Fibroblast of mammary gland (primary cell): ENCODE results near the gene SPAG7.
A peak's percentile ranks its signal among the peaks of the same experiment; 100 is the strongest.

Experiments
- DNase-seq: peaks from one replicate; pipeline ENCODE4 v3.0.0-alpha.2; 2010; ENCODE audit warnings: low read depth
- H3K4me3 ChIP-seq: 2 replicates; pipeline ENCODE4 v1.5.1; 2011; ENCODE audit warnings: low read depth, mild to moderate bottlenecking, low read length, moderate library complexity; ENCODE audit not compliant: control insufficient read depth
- TF ChIP-seq, protein P1 (sequence below): conservative IDR thresholded peaks from 2 replicates; pipeline ENCODE4 v1.5.1; 2011; ENCODE audit warnings: low read depth, low read length, inconsistent platforms; ENCODE audit not compliant: control insufficient read depth, insufficient read depth

SPAG7 gene

DNA sequence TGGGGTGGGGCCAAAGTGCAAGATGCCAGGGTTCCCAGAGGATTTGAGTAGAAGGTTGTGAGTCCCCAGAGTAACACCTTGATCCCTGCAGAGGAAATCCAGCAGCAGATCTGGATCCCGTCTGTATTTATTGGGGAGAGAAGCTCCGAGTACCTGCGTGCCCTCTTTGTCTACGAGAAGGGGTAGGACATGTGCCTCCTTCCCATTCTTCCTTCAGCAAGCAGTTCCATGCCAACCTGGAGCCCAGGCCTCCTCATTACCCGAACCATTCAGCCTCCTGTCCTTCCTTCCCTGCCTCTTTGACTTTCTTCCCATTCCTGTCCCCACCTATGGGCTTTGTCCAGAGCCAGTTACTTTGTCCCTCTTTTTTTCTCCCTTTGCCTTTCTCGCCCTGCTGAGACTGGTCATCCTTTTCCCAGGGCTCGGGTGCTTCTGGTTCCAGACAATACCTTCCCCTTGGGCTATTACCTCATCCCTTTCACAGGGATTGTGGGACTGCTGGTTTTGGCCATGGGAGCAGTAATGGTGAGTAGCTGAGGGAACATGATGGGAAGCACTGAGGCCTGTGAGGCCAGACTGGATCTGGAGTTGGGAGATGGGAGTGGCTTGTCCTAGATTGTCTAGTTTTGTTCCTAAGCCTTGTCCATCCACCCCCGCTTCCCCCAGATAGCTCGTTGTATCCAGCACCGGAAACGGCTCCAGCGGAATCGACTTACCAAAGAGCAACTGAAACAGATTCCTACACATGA, 24.7 kb downstream of the SPAG7 start:
- H3K4me3 ChIP-seq, result no peak overlapping the region

DNA sequence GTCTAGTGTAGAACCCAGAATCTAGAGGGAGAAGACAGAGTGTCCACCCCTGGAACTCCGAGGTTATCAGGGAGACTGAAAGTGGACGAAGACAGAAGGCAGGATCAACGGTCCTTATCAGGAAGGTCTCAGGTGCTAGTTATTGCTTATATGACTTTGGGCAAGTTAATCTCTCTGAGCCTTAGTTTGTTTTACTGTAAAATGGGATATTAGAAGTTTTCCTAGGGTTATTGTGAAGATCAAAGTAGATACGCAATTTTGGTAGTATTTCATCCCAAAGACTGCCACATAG, 26.4 kb downstream of the SPAG7 start:
- no peak for DNase-seq
- TF ChIP-seq, protein P1, sequence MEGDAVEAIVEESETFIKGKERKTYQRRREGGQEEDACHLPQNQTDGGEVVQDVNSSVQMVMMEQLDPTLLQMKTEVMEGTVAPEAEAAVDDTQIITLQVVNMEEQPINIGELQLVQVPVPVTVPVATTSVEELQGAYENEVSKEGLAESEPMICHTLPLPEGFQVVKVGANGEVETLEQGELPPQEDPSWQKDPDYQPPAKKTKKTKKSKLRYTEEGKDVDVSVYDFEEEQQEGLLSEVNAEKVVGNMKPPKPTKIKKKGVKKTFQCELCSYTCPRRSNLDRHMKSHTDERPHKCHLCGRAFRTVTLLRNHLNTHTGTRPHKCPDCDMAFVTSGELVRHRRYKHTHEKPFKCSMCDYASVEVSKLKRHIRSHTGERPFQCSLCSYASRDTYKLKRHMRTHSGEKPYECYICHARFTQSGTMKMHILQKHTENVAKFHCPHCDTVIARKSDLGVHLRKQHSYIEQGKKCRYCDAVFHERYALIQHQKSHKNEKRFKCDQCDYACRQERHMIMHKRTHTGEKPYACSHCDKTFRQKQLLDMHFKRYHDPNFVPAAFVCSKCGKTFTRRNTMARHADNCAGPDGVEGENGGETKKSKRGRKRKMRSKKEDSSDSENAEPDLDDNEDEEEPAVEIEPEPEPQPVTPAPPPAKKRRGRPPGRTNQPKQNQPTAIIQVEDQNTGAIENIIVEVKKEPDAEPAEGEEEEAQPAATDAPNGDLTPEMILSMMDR, result no peak

More for the DNA sequence above, 24.7 kb downstream of the SPAG7 start:
- TF ChIP-seq, protein P1, result no peak
- DNase-seq, result peak; percentile 19

DNA sequence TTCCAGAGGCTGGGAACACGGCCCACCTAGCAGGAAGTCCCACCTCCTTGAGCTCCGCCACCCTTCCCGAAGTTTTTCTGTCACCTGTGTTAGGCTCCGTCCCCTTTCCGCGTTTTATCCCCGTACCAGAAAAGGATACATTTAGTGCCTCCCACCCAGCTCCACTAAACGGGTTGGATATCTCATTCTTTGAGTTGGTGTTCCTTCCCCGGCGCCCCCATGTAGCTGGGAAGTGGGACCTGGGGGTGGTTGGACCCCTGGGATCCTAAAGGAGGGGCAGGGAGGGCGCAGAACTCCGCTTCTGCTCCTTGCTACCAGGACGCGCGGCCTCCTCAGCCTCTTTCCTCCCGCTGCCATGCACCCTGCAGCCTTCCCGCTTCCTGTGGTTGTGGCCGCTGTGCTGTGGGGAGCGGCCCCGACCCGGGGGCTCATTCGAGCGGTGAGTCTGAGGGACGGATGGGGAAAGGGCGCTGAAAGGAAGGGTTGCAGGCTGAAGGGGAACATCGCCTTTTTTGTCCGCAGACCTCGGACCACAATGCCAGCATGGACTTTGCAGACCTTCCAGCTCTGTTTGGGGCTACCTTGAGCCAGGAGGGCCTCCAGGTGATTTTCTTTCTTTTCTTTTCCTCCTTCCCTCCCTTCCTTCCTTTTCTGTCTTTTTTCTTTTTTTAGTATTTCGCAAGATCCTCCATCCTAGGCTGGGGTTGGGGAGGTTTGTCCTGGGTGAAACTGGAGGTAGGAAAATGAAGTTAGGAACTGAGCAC, 26.9 kb downstream of the SPAG7 start:
- peak overlapping the region; percentile 94 for H3K4me3 ChIP-seq
- DNase-seq, result no peak

More for the DNA sequence above, 26.4 kb downstream of the SPAG7 start:
- peak overlapping the region; percentile 94 for H3K4me3 ChIP-seq

GRCh38 chr17:4939796-4940554, 27.6 kb downstream of the SPAG7 start, which contains the start of the genes RNF167 and SLC25A11:
TSS of gene RNF167 (plus strand) at chr17:4940268. CDS start at chr17:4940910, 642 bp downstream.
TSS of gene SLC25A11 (minus strand) at chr17:4940046. CDS start at chr17:4939910, 136 bp downstream.
- TF ChIP-seq, protein P1, result no peak
- peak; percentile 100 for DNase-seq

More for the DNA sequence above, 26.9 kb downstream of the SPAG7 start:
- TF ChIP-seq, protein P1, result no peak

DNA sequence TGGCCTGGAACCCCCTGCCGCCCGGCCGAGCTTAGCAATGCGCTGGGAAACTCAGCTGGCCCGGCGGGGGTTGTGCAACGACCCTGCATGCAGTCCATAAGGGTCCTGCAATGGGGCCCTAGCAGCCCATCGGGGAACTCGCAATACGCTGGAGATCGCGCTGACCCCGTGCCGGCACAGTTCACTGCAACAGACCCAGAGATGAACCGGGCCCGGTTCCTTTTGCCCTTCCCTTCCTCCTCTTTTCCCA, 28.1 kb downstream of the SPAG7 start:
- TF ChIP-seq, protein P1, result no peak
- peak overlapping the region; percentile 94 for H3K4me3 ChIP-seq
- no peak for DNase-seq

More at GRCh38 chr17:4939796-4940554, 27.6 kb downstream of the SPAG7 start, which contains the start of the genes RNF167 and SLC25A11:
- peak within 1 kb of the TSS; percentile 94 for H3K4me3 ChIP-seq

DNA sequence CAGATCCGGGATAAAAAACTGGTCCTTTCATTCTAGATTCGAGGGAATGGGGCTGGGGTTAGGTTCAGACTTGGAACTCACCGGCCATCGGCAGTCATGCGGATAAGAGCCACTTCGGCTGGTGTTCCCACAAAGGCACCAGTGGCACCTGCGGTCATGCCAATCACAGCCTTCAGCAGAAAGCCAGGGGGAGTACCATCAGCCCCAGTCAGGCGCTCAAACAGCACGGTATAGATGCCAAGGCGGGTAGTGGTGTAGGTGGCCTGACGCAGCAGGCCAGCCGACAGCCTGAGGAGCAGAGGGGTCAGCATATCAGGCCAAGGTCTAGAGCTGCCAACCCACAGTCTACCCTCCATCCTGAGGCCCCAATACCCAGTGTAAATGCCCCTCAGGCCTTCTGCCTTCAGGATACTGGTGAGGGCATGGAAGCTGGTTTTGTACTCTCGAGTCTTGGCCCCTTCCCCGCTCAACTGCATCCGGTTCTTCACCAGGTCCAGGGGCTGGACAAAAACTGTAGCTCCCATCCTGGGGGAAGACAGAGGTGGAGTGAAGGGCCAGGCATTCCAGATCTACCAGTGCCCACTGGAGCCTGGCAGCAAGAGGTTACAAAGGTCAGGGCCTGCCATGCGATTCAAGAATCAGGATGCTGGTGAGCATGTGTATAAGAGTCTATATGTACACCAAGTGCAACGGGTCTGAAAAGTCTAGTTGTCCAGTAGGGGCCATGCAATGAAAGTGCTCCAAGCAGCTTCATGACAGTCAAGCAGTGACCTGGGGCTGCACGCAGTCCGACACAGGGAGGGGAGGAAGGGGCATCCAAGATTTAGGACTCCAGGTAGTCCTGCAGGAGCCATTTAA, 28.7 kb downstream of the SPAG7 start:
- no peak for DNase-seq
- TF ChIP-seq, protein P1, result no peak
- peak overlapping the region; percentile 94 for H3K4me3 ChIP-seq
